K562 (cell line): ENCODE data around the gene HSD17B3. TPM values are rescaled to one million over a fixed set of nuclear protein-coding genes. Genes with fewer than 3 reads are reported as not detected.

ENCODE experiments used
- CBX3 ChIP-seq, 2 experiments: IDR thresholded peaks; 1 replicate in 1 of 2; 2 replicates in 1 of 2; pipeline ENCODE4 v1.6.1; 2012; ENCODE audit warnings: inconsistent platforms in 2 of 2, low read length in 2 of 2, borderline replicate concordance in 1 of 2, control low read depth in 1 of 2
- TRIM28 ChIP-seq: fragments of 450-650 bp; IDR thresholded peaks from 2 replicates; pipeline ENCODE4 v1.6.1; 2017
- ZFP1 ChIP-seq: fragments of 450-650 bp; formaldehyde crosslinking; IDR thresholded peaks from 2 replicates; pipeline ENCODE4 v1.4.0; 2020; ENCODE audit warnings: mild to moderate bottlenecking, mixed read lengths
- ZNF217 ChIP-seq: sonication (generic); formaldehyde crosslinking; IDR thresholded peaks from 2 replicates; pipeline ENCODE4 v1.8.0; 2022; ENCODE audit warnings: mild to moderate bottlenecking, missing genetic modification reagents
- ZNF609 ChIP-seq: sonication (generic); formaldehyde crosslinking; IDR thresholded peaks from 2 replicates; pipeline ENCODE4 v1.8.1; 2023; ENCODE audit warnings: missing genetic modification reagents, mild to moderate bottlenecking, borderline replicate concordance
- ZNF696 ChIP-seq: fragments of 250-450 bp; sonication (Bioruptor Pico); conservative IDR thresholded peaks from 2 replicates; pipeline ENCODE4 v1.4.0; 2020; ENCODE audit warnings: mild to moderate bottlenecking, moderate library complexity
- polyA plus RNA-seq, 8 experiments: library from polyadenylated mRNA; depleted of rRNA in 4 of 8; stranded (reverse) in 5 of 8; unstranded in 3 of 8; fragments of >200 nt; fragmentation: Nextera tagmentation in 2 of 8; fragmentation: Illumina TruSeq in 1 of 8; extraction: Ambion mirVana in 2 of 8; extraction: Trizol in 1 of 8; gene quantifications; 2 replicates each; pipeline versions ENCODE4 v1.2.1 to v1.2.3, GENCODE V29; 2011 to 2014; ENCODE audit warnings: inconsistent platforms in 1 of 8, missing spikeins in 1 of 8
- total RNA-seq, 7 experiments: library from RNA; depleted of rRNA in 6 of 7; stranded (reverse); fragments of >200 nt in 6 of 7; fragmentation: Illumina TruSeq in 2 of 7; extraction: Trizol in 2 of 7; gene quantifications; 2 replicates each; pipeline versions ENCODE4 v1.2.1 to v1.2.3, GENCODE V29; 2011 to 2021; ENCODE audit warnings: low replicate concordance in 1 of 7
- TF ChIP-seq, protein P1 (sequence below): fragments of 450-650 bp; IDR thresholded peaks from 2 replicates; pipeline ENCODE4 v1.6.1; 2018; ENCODE audit warnings: mild to moderate bottlenecking, low read depth; ENCODE audit not compliant: partially characterized antibody
- TF ChIP-seq, protein P2 (sequence below): sonication (generic); formaldehyde crosslinking; IDR thresholded peaks from 2 replicates; pipeline ENCODE4 v1.8.0; 2022; ENCODE audit warnings: missing genetic modification reagents, mild to moderate bottlenecking, borderline replicate concordance
- TF ChIP-seq, protein P3 (sequence below): sonication (generic); formaldehyde crosslinking; IDR thresholded peaks from 2 replicates; pipeline ENCODE4 v1.8.1; 2022; ENCODE audit warnings: missing genetic modification reagents

HSD17B3 gene
- total and polyA plus RNA-seq, 9 of the 15 experiments (the other 6 are each of a cell fraction or from before 2014, with no cell fraction given) = not detected

DNA sequence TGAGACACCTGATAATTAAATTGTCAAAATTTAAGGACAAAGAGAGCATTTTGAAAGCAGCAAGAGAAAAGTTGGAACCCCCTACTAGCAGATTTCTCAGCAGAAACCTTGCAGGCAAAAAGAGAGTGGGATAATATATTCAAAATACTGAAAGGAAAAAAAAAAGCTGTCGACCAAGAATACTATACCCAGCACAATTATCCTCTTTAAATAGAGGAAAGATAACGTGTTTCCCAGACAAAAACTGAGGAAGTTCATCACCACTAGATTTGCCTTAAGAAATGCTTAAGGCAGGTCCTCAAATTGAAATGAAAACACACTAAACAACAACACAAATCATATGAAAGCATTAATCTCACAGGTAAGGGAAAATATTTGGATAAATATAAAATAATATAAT is 27.0 kb downstream of the HSD17B3 start (continued):
- TF ChIP-seq ZFP1 (peak; percentile 76), CBX3 (IDR thresholded peaks at IDR 0.05; ENCODE audit: borderline replicate concordance in 1 of 2, low read length in 2 of 2) (peak in 1 of 2 experiments; percentile 72; a peak in 2 of 3 replicates), TRIM28 (peak; percentile 59; the same call in 1 of the 2 replicates), ZNF696 (no peak), ZNF217 (CRISPR knock-in tag) (no peak), ZNF609 (CRISPR knock-in tag) (no peak)
- TF ChIP-seq, protein P1, sequence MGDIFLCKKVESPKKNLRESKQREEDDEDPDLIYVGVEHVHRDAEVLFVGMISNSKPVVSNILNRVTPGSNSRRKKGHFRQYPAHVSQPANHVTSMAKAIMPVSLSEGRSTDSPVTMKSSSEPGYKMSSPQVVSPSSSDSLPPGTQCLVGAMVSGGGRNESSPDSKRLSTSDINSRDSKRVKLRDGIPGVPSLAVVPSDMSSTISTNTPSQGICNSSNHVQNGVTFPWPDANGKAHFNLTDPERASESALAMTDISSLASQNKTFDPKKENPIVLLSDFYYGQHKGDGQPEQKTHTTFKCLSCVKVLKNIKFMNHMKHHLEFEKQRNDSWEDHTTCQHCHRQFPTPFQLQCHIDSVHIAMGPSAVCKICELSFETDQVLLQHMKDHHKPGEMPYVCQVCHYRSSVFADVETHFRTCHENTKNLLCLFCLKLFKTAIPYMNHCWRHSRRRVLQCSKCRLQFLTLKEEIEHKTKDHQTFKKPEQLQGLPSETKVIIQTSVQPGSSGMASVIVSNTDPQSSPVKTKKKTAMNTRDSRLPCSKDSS = peak; percentile 44
- TF ChIP-seq, protein P2, sequence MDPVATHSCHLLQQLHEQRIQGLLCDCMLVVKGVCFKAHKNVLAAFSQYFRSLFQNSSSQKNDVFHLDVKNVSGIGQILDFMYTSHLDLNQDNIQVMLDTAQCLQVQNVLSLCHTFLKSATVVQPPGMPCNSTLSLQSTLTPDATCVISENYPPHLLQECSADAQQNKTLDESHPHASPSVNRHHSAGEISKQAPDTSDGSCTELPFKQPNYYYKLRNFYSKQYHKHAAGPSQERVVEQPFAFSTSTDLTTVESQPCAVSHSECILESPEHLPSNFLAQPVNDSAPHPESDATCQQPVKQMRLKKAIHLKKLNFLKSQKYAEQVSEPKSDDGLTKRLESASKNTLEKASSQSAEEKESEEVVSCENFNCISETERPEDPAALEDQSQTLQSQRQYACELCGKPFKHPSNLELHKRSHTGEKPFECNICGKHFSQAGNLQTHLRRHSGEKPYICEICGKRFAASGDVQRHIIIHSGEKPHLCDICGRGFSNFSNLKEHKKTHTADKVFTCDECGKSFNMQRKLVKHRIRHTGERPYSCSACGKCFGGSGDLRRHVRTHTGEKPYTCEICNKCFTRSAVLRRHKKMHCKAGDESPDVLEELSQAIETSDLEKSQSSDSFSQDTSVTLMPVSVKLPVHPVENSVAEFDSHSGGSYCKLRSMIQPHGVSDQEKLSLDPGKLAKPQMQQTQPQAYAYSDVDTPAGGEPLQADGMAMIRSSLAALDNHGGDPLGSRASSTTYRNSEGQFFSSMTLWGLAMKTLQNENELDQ = no peak
- TF ChIP-seq, protein P3, sequence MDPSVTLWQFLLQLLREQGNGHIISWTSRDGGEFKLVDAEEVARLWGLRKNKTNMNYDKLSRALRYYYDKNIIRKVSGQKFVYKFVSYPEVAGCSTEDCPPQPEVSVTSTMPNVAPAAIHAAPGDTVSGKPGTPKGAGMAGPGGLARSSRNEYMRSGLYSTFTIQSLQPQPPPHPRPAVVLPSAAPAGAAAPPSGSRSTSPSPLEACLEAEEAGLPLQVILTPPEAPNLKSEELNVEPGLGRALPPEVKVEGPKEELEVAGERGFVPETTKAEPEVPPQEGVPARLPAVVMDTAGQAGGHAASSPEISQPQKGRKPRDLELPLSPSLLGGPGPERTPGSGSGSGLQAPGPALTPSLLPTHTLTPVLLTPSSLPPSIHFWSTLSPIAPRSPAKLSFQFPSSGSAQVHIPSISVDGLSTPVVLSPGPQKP = no peak
